Glutamatergic neuron (in vitro differentiated cells): ENCODE measurements around the gene PRR18. TPM values are rescaled to one million over a fixed set of nuclear protein-coding genes. Genes with fewer than 3 reads are reported as not detected.
A peak's percentile ranks its signal among the peaks of the same experiment; 100 is the strongest.

Source experiments
- DNase-seq: peaks from one replicate; pipeline ENCODE4 v3.0.0; 2022
- H3K27ac Mint-ChIP-seq: one replicate; pipeline ENCODE4 v1.8.0; 2020; ENCODE audit warnings: mild to moderate bottlenecking, mixed read lengths, inconsistent platforms; ENCODE audit not compliant: unreplicated experiment
- H3K27me3 Mint-ChIP-seq: one replicate; pipeline ENCODE4 v1.8.0; 2020; ENCODE audit warnings: mild to moderate bottlenecking, moderate library complexity, mixed read lengths, inconsistent platforms; ENCODE audit not compliant: unreplicated experiment
- H3K36me3 Mint-ChIP-seq: one replicate; pipeline ENCODE4 v1.8.0; 2020; ENCODE audit warnings: mild to moderate bottlenecking, mixed read lengths, inconsistent platforms; ENCODE audit not compliant: unreplicated experiment
- H3K4me1 Mint-ChIP-seq: one replicate; pipeline ENCODE4 v1.8.0; 2020; ENCODE audit warnings: mild to moderate bottlenecking, low read depth, mixed read lengths, inconsistent platforms; ENCODE audit not compliant: unreplicated experiment
- H3K4me3 Mint-ChIP-seq: one replicate; pipeline ENCODE4 v1.8.0; 2020; ENCODE audit warnings: mild to moderate bottlenecking, mixed read lengths, inconsistent platforms; ENCODE audit not compliant: unreplicated experiment
- H3K9me3 Mint-ChIP-seq: one replicate; pipeline ENCODE4 v1.8.0; 2020; ENCODE audit warnings: mild to moderate bottlenecking, moderate library complexity, mixed read lengths, inconsistent platforms; ENCODE audit not compliant: unreplicated experiment
- CTCF ChIP-seq: fragments of 200-600 bp; sonication (generic); IDR thresholded peaks from one replicate; pipeline ENCODE4 v1.5.0; 2021; ENCODE audit not compliant: partially characterized antibody, unreplicated experiment
- total RNA-seq: library from RNA; stranded (reverse); fragmentation: NEBNext Ultra II Directional; extraction: Animal tissue kit (Norgen Biotek cat#: 25700); gene quantifications from one replicate; pipeline ENCODE4 v1.2.1, GENCODE V29; 2021; ENCODE audit not compliant: unreplicated experiment

Gene PRR18
- total RNA-seq, 1 donor from 2014 or later = not detected

- Mint-ChIP-seq H3K4me1 (peaks cover 6% of the 10 kb centered on the region), H3K9me3 (peaks cover 2% of the 10 kb centered on the region), H3K27ac (no peak overlapping the region), H3K4me3 (no peak overlapping the region), H3K36me3 (no peaks in the 10 kb centered on the region), H3K27me3 (peaks cover 3% of the 10 kb centered on the region)
- TF ChIP-seq CTCF = no peak
- DNase-seq = no peak
Measured at GRCh38 chr6:166278579-166279392, 29.4 kb downstream of the PRR18 start.

GRCh38 chr6:166277892-166278578 is 30.2 kb downstream of the PRR18 start:
- Mint-ChIP-seq H3K4me3 (no peak overlapping the region), H3K36me3 (no peaks in the 10 kb centered on the region), H3K4me1 (peaks cover 6% of the 10 kb centered on the region), H3K27me3 (peaks cover 3% of the 10 kb centered on the region), H3K9me3 (peaks cover 2% of the 10 kb centered on the region), H3K27ac (no peak overlapping the region)
- no peak for TF ChIP-seq CTCF
- DNase-seq = no peak

- Mint-ChIP-seq H3K36me3 (no peaks in the 10 kb centered on the region), H3K4me3 (no peak overlapping the region), H3K9me3 (peaks cover 2% of the 10 kb centered on the region), H3K27ac (no peak overlapping the region), H3K27me3 (peaks cover 3% of the 10 kb centered on the region), H3K4me1 (peaks cover 2% of the 10 kb centered on the region)
- no peak for DNase-seq
- no peak for TF ChIP-seq CTCF
Measured at GRCh38 chr6:166277018-166277417, 31.2 kb downstream of the PRR18 start.

- H3K4me3 Mint-ChIP-seq = no peak overlapping the region
- peaks cover 2% of the 10 kb centered on the region for H3K9me3 Mint-ChIP-seq
- H3K27ac Mint-ChIP-seq = no peak overlapping the region
- DNase-seq = peak; percentile 89
- H3K36me3 Mint-ChIP-seq = no peaks in the 10 kb centered on the region
- peak; percentile 94 for TF ChIP-seq CTCF
- H3K4me1 Mint-ChIP-seq = peaks cover 2% of the 10 kb centered on the region
- peaks cover 1% of the 10 kb centered on the region for H3K27me3 Mint-ChIP-seq
Measured at GRCh38 chr6:166275714-166276166, 32.5 kb downstream of the PRR18 start.
